Erythroblast (primary cell): ENCODE measurements around the gene STMN3.

Source experiments
- GATA1 ChIP-seq: IDR thresholded peaks from 2 replicates; pipeline ENCODE4 v1.6.1; 2011; ENCODE audit warnings: low read depth, mild to moderate bottlenecking, control low read depth, low read length, moderate library complexity
- POLR2A ChIP-seq: IDR thresholded peaks from 2 replicates; pipeline ENCODE4 v1.6.1; 2011; ENCODE audit warnings: mild to moderate bottlenecking, low read length

DNA sequence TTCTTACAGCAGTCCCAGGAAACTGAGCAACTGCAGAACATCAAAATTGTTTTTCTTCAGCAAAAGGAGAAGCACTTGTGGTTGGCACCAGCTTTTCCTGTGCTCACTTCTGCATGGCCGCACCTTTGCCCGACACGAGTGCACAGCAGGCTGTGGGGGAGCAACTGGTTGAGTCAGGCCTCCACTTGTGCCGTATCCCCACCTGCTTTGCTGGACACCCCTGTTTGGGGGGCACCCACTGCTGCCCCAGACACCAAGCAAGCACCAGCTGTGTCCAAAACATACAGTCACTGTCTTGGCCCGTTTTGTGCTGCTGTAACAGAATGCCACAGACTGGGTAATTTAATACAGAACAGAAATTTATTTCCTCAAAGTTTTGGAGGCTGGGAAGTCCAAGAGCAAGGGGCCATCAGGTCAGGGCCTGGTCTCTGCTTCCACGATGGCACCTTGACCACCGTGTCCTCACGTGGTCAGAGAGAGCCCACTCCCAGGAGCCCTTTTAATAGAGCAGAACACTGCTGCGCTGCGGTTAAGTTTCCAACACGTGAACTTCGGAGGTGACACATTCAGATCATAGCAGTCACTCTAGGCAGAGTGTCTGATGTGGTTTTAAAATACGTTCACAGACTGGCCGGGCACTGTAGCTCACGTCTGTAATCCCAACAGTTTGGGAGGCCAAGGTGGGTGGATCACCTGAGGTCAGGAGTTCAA is 17.6 kb downstream of the STMN3 start:
- TF ChIP-seq POLR2A (no peak), GATA1 (no peak)
